SK-N-SH (cell line): Measurements from ENCODE around the gene PIP5K1C. TPM values are rescaled to one million over a fixed set of nuclear protein-coding genes. Genes with fewer than 3 reads are reported as not detected.

Experiments
- CTCF ChIA-PET: fragments of 300-600, 350-600 bp; formaldehyde crosslinking; extraction: SDS; loops from one replicate; lab custom pipeline; 2021; lab: Yijun Ruan, JAX
- POLR2A ChIA-PET: fragments of 350-600 bp; sonication (Branson Sonifier 250); formaldehyde crosslinking; extraction: SDS; loops from one replicate; lab custom pipeline; 2020; ENCODE audit warnings: antibody characterized with exemption, inconsistent platforms; lab: Yijun Ruan, JAX
- DNase-seq: peaks from one replicate; pipeline ENCODE4 v3.0.0; 2012
- H2AFZ ChIP-seq: fragments of 200-600 bp; sonication (generic); 2 replicates; pipeline ENCODE4 v1.8.1; 2016; ENCODE audit warnings: antibody characterized with exemption, mild to moderate bottlenecking, low read depth
- H3F3A ChIP-seq: fragments of 200-600 bp; sonication (generic); replicated peaks from 2 replicates; pipeline ENCODE3; 2016; ENCODE audit warnings: antibody characterized with exemption, mild to moderate bottlenecking; ENCODE audit not compliant: insufficient read depth
- H3K27ac ChIP-seq, 2 experiments: fragments of 200-500 bp in 1 of 2; fragments of 200-600 bp in 1 of 2; sonication (Bioruptor generic) in 1 of 2; sonication (generic), shearing (Covaris generic) in 1 of 2; 2 replicates each; pipeline versions ENCODE4 v1.5.1 to v1.6.1; 2014 to 2016; ENCODE audit warnings: low read depth in 2 of 2, inconsistent platforms in 1 of 2, low read length in 1 of 2, mild to moderate bottlenecking in 1 of 2, mixed read lengths in 1 of 2
- H3K27me3 ChIP-seq: fragments of 200-600 bp; sonication (generic), shearing (Covaris generic); 2 replicates; pipeline ENCODE4 v1.6.1; 2016; ENCODE audit warnings: mixed run types; ENCODE audit not compliant: insufficient read depth
- H3K36me3 ChIP-seq, 2 experiments: fragments of 200-500 bp in 1 of 2; fragments of 200-600 bp in 1 of 2; sonication (Bioruptor generic) in 1 of 2; sonication (generic) in 1 of 2; replicated peaks in 1 of 2; 2 replicates each; pipeline versions ENCODE3 to v1.5.1; 2014 to 2016; ENCODE audit warnings: low read length in 1 of 2, mild to moderate bottlenecking in 1 of 2; ENCODE audit not compliant: insufficient read depth in 2 of 2, control insufficient read depth in 1 of 2
- H3K4me1 ChIP-seq, 2 experiments: fragments of 200-500 bp in 1 of 2; fragments of 200-600 bp in 1 of 2; sonication (Bioruptor generic) in 1 of 2; sonication (generic), shearing (Covaris generic) in 1 of 2; 2 replicates each; pipeline versions ENCODE4 v1.5.1 to v1.6.1; 2014 to 2016; ENCODE audit warnings: low read depth in 1 of 2, low read length in 1 of 2, mixed run types in 1 of 2; ENCODE audit not compliant: insufficient read depth in 2 of 2, control insufficient read depth in 1 of 2
- H3K4me2 ChIP-seq: fragments of 200-600 bp; sonication (generic), shearing (Covaris generic); 2 replicates; pipeline ENCODE4 v1.6.1; 2017; ENCODE audit warnings: mixed run types
- H3K4me3 ChIP-seq, 2 experiments: fragments of 200-500 bp in 1 of 2; fragments of 200-600 bp in 1 of 2; sonication (Bioruptor generic) in 1 of 2; sonication (generic), shearing (Covaris generic) in 1 of 2; 2 replicates each; pipeline versions ENCODE4 v1.5.1 to v1.8.1; 2014 to 2016; ENCODE audit warnings: low read depth in 2 of 2, inconsistent platforms in 1 of 2, low read length in 1 of 2, mild to moderate bottlenecking in 1 of 2, mixed read lengths in 1 of 2, moderate library complexity in 1 of 2
- H3K79me2 ChIP-seq: fragments of 200-600 bp; sonication (generic); 2 replicates; pipeline ENCODE4 v1.8.1; 2017; ENCODE audit warnings: mild to moderate bottlenecking; ENCODE audit not compliant: insufficient read depth
- H3K9ac ChIP-seq: fragments of 200-600 bp; sonication (generic); 2 replicates; pipeline ENCODE4 v1.6.1; 2017; ENCODE audit warnings: mixed run types
- H3K9me2 ChIP-seq: fragments of 200-600 bp; sonication (generic); 2 replicates; pipeline ENCODE4 v1.6.1; 2017; ENCODE audit warnings: mixed run types
- H3K9me3 ChIP-seq: fragments of 200-600 bp; sonication (generic); 2 replicates; pipeline ENCODE4 v1.6.1; 2017; ENCODE audit warnings: mixed run types, mild to moderate bottlenecking, moderate library complexity
- H4K20me1 ChIP-seq: fragments of 200-600 bp; sonication (generic); 2 replicates; pipeline ENCODE4 v1.6.1; 2017; ENCODE audit warnings: mild to moderate bottlenecking, mixed run types; ENCODE audit not compliant: insufficient read depth
- CTCF ChIP-seq: fragments of 200-600 bp; sonication (generic); IDR thresholded peaks from 2 replicates; pipeline ENCODE4 v1.6.1; 2017; ENCODE audit warnings: antibody characterized with exemption, mild to moderate bottlenecking, moderate library complexity
- ELF1 ChIP-seq: IDR thresholded peaks from 2 replicates; pipeline ENCODE4 v1.4.0; 2012
- EP300 ChIP-seq, 2 experiments: IDR thresholded peaks; 2 replicates each; pipeline versions ENCODE4 v1.4.0 to v1.6.1; 2012; ENCODE audit warnings: borderline replicate concordance in 1 of 2, low read depth in 1 of 2, low read length in 1 of 2
- EZH2phosphoT487 ChIP-seq: fragments of 200-600 bp; sonication (generic); IDR thresholded peaks from 2 replicates; pipeline ENCODE4 v1.6.1; 2017; ENCODE audit warnings: low read depth, mixed run types, mild to moderate bottlenecking, antibody characterized with exemption, moderate library complexity, borderline replicate concordance
- FOXJ3 ChIP-seq: sonication (generic); formaldehyde crosslinking; IDR thresholded peaks from 2 replicates; pipeline ENCODE4 v1.5.1; 2020; ENCODE audit warnings: mild to moderate bottlenecking, missing genetic modification reagents
- FOXM1 ChIP-seq: IDR thresholded peaks from 2 replicates; pipeline ENCODE4 v1.4.0; 2012; ENCODE audit warnings: low read depth, mild to moderate bottlenecking
- GATA2 ChIP-seq: sonication (generic); formaldehyde crosslinking; IDR thresholded peaks from 2 replicates; pipeline ENCODE4 v1.5.0; 2020; ENCODE audit warnings: mild to moderate bottlenecking, missing genetic modification reagents
- JUND ChIP-seq: IDR thresholded peaks from 2 replicates; pipeline ENCODE4 v1.4.0; 2012
- MXI1 ChIP-seq: IDR thresholded peaks from 2 replicates; pipeline ENCODE4 v1.6.1; 2012; ENCODE audit warnings: mild to moderate bottlenecking, low read depth, low read length, improper control_type of control experiment
- PBX3 ChIP-seq: IDR thresholded peaks from 2 replicates; pipeline ENCODE4; 2012
- RAD21 ChIP-seq: IDR thresholded peaks from 2 replicates; pipeline ENCODE4 v1.6.1; 2012; ENCODE audit warnings: mild to moderate bottlenecking, low read length
- REST ChIP-seq: IDR thresholded peaks from 2 replicates; pipeline ENCODE4 v1.6.1; 2012; ENCODE audit warnings: mild to moderate bottlenecking, low read depth, low read length, moderate library complexity
- SMC3 ChIP-seq: IDR thresholded peaks from 2 replicates; pipeline ENCODE4 v1.6.1; 2012; ENCODE audit warnings: low read depth, low read length, improper control_type of control experiment
- TAF1 ChIP-seq: IDR thresholded peaks from 2 replicates; pipeline ENCODE4 v1.6.1; 2012; ENCODE audit warnings: low read depth, mild to moderate bottlenecking, low read length, moderate library complexity, borderline replicate concordance
- USF1 ChIP-seq: IDR thresholded peaks from 2 replicates; pipeline ENCODE4 v1.4.0; 2012; ENCODE audit warnings: low read depth, borderline replicate concordance
- YY1 ChIP-seq: IDR thresholded peaks from 2 replicates; pipeline ENCODE4 v1.4.0; 2012; ENCODE audit warnings: low read depth, mild to moderate bottlenecking
- whole genome bisulfite sequencing: methylation state at CpG from one replicate; pipeline ENCODE4 v1.1.6; 2017; ENCODE audit warnings: low lambda C conversion rate; 5-methylcytosine and 5-hydroxymethylcytosine counted together
- polyA plus RNA-seq, 3 experiments: library from polyadenylated mRNA; depleted of rRNA; stranded (reverse); fragments of >200 nt; gene quantifications; 2 replicates each; pipeline ENCODE4 v1.2.3, GENCODE V29; 2012
- TF ChIP-seq, protein P1 (sequence below): IDR thresholded peaks from 2 replicates; pipeline ENCODE4 v1.4.0; 2012; ENCODE audit warnings: low read depth
- TF ChIP-seq, protein P2 (sequence below): fragments of 150-350 bp; IDR thresholded peaks from 2 replicates; pipeline ENCODE4 v1.6.1; 2016; ENCODE audit warnings: mild to moderate bottlenecking, low read depth, low read length

Gene PIP5K1C
- polyA plus RNA-seq, 1 of the 3 experiments (the other 2 are of a cell fraction), result 12.3 TPM

- Histone ChIP-seq H3K27ac (no peak overlapping the region), H3K4me2 (no peak overlapping the region), H3K36me3 (peaks cover 0 to 19% of the 10 kb centered on the region in 2 experiments), H3K9ac (no peak overlapping the region), H3K4me3 (no peak overlapping the region), H3K4me1 (peaks cover 4 to 5% of the 10 kb centered on the region in 2 experiments; a peak in 2 of 4 replicates), H4K20me1 (peaks cover 6% of the 10 kb centered on the region; the same call in 1 of the 2 replicates), H3K9me2 (no peaks in the 10 kb centered on the region), H3K27me3 (no peaks in the 10 kb centered on the region), H3K79me2 (peaks cover 26% of the 10 kb centered on the region), H2AFZ (no peak overlapping the region), H3F3A (no peaks in the 10 kb centered on the region), H3K9me3 (no peaks in the 10 kb centered on the region)
- WGBS, result 100% methylated on average over 2 of the region's 19 CpGs
- ChIA-PET CTCF (interaction anchor here (1.0 to 5.8 kb wide), 7 partner anchors 19 to 315 kb away, joined by 3 to 49 read pairs (median 4); partner anchors contain the start of gene GIPC3), POLR2A (no interaction called here)
- DNase-seq, result no peak
- TF ChIP-seq SMC3 (no peak), JUND (no peak), ELF1 (no peak)
Measured at GRCh38 chr19:3620145-3620816, 80.0 kb downstream of the PIP5K1C start.

DNA sequence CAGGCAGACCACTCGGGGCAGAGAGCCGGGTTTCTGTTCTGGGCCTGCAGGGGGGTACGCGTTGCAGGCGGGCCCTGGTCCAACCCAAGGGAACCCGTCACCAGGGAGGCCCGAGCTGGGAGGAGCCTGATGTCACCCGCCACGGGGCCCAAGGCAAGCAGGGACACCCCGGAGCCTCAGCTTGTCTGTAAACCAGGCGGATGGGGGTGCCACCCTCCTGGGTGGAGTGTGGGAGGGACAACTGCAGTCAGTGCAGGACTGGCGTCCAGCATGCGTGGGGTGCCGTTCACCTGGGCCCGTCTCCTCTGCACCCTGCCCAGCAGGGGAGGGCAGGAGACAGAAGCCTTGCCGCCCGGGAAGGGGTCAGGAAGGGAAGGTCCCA, 80.6 kb downstream of the PIP5K1C start:
- CTCF ChIA-PET, result interaction anchor here (1.1 to 5.8 kb wide), 6 partner anchors 18 to 315 kb away, joined by 3 to 49 read pairs (median 4); partner anchors contain the start of gene GIPC3
- Histone ChIP-seq H2AFZ (no peak overlapping the region), H4K20me1 (no peaks in the 10 kb centered on the region), H3K4me1 (peaks cover 0 to 3% of the 10 kb centered on the region in 2 experiments; a peak in 1 of 4 replicates), H3K27me3 (no peaks in the 10 kb centered on the region), H3K4me2 (no peak overlapping the region), H3K4me3 (no peak overlapping the region), H3F3A (no peaks in the 10 kb centered on the region), H3K27ac (no peak overlapping the region), H3K36me3 (peaks cover 0 to 19% of the 10 kb centered on the region in 2 experiments), H3K9ac (no peak overlapping the region), H3K9me2 (no peaks in the 10 kb centered on the region), H3K9me3 (no peaks in the 10 kb centered on the region), H3K79me2 (peaks cover 19% of the 10 kb centered on the region; the same call in 1 of the 2 replicates)
- WGBS, result 91% methylated on average over 4 of the region's 17 CpGs
- POLR2A ChIA-PET, result no interaction called here
- no peak for DNase-seq
- TF ChIP-seq RAD21 (no peak), FOXJ3 (CRISPR knock-in tag) (no peak), CTCF (no peak), REST (no peak), YY1 (no peak), MXI1 (no peak), USF1 (no peak), EZH2phosphoT487 (no peak), TAF1 (no peak), JUND (no peak), FOXM1 (no peak), EP300 (IDR thresholded peaks at IDR 0.05; ENCODE audit: borderline replicate concordance in 1 of 2, low read depth in 1 of 2, low read length in 1 of 2) (no peak), GATA2 (no peak), PBX3 (no peak)
- TF ChIP-seq, protein P1, sequence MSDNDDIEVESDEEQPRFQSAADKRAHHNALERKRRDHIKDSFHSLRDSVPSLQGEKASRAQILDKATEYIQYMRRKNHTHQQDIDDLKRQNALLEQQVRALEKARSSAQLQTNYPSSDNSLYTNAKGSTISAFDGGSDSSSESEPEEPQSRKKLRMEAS, result no peak
- TF ChIP-seq, protein P2, sequence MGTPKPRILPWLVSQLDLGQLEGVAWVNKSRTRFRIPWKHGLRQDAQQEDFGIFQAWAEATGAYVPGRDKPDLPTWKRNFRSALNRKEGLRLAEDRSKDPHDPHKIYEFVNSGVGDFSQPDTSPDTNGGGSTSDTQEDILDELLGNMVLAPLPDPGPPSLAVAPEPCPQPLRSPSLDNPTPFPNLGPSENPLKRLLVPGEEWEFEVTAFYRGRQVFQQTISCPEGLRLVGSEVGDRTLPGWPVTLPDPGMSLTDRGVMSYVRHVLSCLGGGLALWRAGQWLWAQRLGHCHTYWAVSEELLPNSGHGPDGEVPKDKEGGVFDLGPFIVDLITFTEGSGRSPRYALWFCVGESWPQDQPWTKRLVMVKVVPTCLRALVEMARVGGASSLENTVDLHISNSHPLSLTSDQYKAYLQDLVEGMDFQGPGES, result no peak
